Smooth muscle cell (in vitro differentiated cells): Measurements from ENCODE around the gene PIK3AP1. TPM values are rescaled to one million over a fixed set of nuclear protein-coding genes. Genes with fewer than 3 reads are reported as not detected.

ENCODE experiments used
- DNase-seq: peaks from one replicate; lab custom pipeline; 2025; ENCODE audit not compliant: unreplicated experiment; lab: John Stamatoyannopoulos, UW
- H2AFZ ChIP-seq: fragments of 200-600 bp; sonication (generic); 2 replicates; pipeline ENCODE4 v1.6.0; 2016; ENCODE audit warnings: antibody characterized with exemption, low read depth, mild to moderate bottlenecking
- H3F3A ChIP-seq: fragments of 200-600 bp; sonication (generic); 2 replicates; pipeline ENCODE4 v1.6.0; 2017; ENCODE audit warnings: antibody characterized with exemption, low read depth
- H3K27ac ChIP-seq: fragments of 200-600 bp; sonication (generic); 2 replicates; pipeline ENCODE4 v1.5.1; 2016; ENCODE audit warnings: low read depth, mild to moderate bottlenecking
- H3K27me3 ChIP-seq: fragments of 200-600 bp; sonication (generic); 2 replicates; pipeline ENCODE4 v1.6.1; 2016; ENCODE audit warnings: low read depth, mild to moderate bottlenecking
- H3K36me3 ChIP-seq: fragments of 200-600 bp; sonication (generic); 2 replicates; pipeline ENCODE4 v1.5.1; 2016; ENCODE audit warnings: low read depth
- H3K4me1 ChIP-seq: fragments of 200-600 bp; sonication (generic); 2 replicates; pipeline ENCODE4 v1.5.1; 2016; ENCODE audit warnings: low read depth
- H3K4me2 ChIP-seq: fragments of 200-600 bp; sonication (generic); 2 replicates; pipeline ENCODE4 v1.6.0; 2016; ENCODE audit warnings: mild to moderate bottlenecking
- H3K4me3 ChIP-seq: fragments of 200-600 bp; sonication (generic); 2 replicates; pipeline ENCODE4 v1.5.1; 2016; ENCODE audit warnings: mild to moderate bottlenecking
- H3K79me2 ChIP-seq: fragments of 200-600 bp; sonication (generic); 2 replicates; pipeline ENCODE4 v1.6.0; 2016; ENCODE audit warnings: low read depth, mild to moderate bottlenecking
- H3K9ac ChIP-seq: fragments of 200-600 bp; sonication (generic); 2 replicates; pipeline ENCODE4 v1.6.0; 2016; ENCODE audit warnings: low read depth
- H3K9me3 ChIP-seq: fragments of 200-600 bp; sonication (generic); replicated peaks from 2 replicates; pipeline ENCODE4 v1.5.1; 2016; ENCODE audit warnings: low read depth
- H4K20me1 ChIP-seq: fragments of 200-600 bp; sonication (generic); 2 replicates; pipeline ENCODE4 v1.6.0; 2016; ENCODE audit warnings: low read depth
- WGBS: methylation state at CpG from one replicate; pipeline ENCODE4 v1.1.7; 2016; ENCODE audit warnings: low lambda C conversion rate; 5-methylcytosine and 5-hydroxymethylcytosine counted together
- polyA plus RNA-seq: library from polyadenylated mRNA; unstranded; fragments of >200 nt; fragmentation: Nextera tagmentation; extraction: Ambion mirVana; gene quantifications from 2 replicates; pipeline ENCODE4 v1.2.1, GENCODE V29; 2016
- total RNA-seq: library from RNA; depleted of rRNA; stranded (reverse); fragments of >200 nt; gene quantifications from 2 replicates; pipeline ENCODE4 v1.2.3, GENCODE V29; 2014
- TF ChIP-seq, protein P1 (sequence below): fragments of 200-600 bp; sonication (generic); IDR thresholded peaks from 2 replicates; pipeline ENCODE4 v1.5.1; 2017; ENCODE audit warnings: borderline replicate concordance, mild to moderate bottlenecking, antibody characterized with exemption; ENCODE audit not compliant: insufficient read depth, poor library complexity, severe bottlenecking

Gene PIK3AP1
- total and polyA plus RNA-seq, 2 experiments from 2014 or later: 1.2 TPM; not detected in 1

DNA sequence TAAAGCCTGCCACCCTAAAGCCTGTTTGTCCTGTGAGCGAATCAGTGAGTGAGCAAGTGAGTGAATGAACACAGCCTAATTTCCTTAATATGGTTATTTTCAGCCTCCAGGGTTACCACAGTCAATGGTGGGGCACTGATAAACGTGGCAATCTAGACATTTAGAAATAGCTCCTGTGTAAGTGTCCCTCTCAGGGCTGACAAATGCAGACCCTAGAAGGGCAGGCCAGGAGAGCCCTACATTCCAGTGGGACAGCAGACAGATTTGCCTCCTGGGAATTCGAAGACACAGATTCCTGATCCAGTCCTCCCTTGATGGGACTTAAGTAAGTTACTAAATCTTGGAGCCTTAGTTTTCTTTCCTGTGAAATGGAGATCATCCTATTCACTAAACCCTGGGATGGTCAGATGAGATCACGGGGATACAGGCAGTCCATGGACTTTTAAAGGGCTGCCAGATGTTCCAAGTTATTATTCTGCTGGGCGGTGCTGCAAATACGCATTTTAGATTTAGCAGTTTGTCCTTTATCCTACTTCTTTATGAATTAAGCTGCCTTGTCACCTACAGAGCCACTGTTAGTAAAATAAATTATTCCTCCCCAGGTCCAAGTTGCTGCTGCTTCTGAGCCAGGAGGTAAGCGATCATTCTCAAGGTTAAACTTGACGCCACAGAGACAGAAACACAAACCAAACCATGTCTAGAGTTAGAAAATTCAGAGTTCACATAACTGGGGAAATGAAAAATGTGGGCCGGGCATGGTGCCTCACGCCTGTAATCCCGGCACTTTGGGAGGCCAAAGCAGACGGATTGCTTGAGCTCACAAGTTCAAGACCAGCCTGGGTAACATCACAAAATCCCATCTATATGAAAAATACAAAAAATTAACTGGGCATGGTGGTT, 78.7 kb downstream of the PIK3AP1 start:
- Histone ChIP-seq H3K27ac (no peak overlapping the region), H3K4me3 (no peak overlapping the region), H3K36me3 (no peaks in the 10 kb centered on the region), H3K79me2 (no peaks in the 10 kb centered on the region), H3K27me3 (no peaks in the 10 kb centered on the region), H3K4me2 (no peak overlapping the region), H4K20me1 (no peaks in the 10 kb centered on the region), H3K4me1 (no peaks in the 10 kb centered on the region), H3K9me3 (no peaks in the 10 kb centered on the region), H2AFZ (no peak overlapping the region), H3F3A (no peaks in the 10 kb centered on the region), H3K9ac (no peak overlapping the region)
- TF ChIP-seq, protein P1, sequence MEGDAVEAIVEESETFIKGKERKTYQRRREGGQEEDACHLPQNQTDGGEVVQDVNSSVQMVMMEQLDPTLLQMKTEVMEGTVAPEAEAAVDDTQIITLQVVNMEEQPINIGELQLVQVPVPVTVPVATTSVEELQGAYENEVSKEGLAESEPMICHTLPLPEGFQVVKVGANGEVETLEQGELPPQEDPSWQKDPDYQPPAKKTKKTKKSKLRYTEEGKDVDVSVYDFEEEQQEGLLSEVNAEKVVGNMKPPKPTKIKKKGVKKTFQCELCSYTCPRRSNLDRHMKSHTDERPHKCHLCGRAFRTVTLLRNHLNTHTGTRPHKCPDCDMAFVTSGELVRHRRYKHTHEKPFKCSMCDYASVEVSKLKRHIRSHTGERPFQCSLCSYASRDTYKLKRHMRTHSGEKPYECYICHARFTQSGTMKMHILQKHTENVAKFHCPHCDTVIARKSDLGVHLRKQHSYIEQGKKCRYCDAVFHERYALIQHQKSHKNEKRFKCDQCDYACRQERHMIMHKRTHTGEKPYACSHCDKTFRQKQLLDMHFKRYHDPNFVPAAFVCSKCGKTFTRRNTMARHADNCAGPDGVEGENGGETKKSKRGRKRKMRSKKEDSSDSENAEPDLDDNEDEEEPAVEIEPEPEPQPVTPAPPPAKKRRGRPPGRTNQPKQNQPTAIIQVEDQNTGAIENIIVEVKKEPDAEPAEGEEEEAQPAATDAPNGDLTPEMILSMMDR: no peak
- no peak for DNase-seq
- WGBS: 86% methylated on average over 12 of the region's 12 CpGs

DNA sequence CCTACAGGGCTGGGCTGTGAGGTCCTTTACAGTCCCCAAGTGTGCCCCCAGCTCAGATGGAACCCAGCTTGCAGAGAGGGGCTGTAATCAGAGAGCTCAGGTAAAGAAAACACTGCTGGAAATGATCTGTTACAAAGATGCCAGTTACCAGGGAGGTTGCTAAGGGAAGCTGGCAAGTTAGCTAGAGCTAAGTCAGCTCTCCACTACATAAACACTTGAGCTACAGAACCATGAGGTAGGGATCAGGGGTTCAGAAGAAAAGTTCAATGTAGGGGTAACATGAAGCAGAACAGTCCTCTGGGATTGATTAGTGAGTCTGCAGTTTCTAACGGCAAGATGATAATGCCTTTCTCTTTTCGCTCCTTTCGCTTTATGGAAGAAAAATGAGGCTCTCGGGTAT, 80.4 kb downstream of the PIK3AP1 start:
- TF ChIP-seq, protein P1: no peak
- 91% methylated on average over 4 of the region's 4 CpGs for WGBS
- Histone ChIP-seq H3K9me3 (no peaks in the 10 kb centered on the region), H3K4me2 (no peak overlapping the region), H3K4me3 (no peak overlapping the region), H3K27me3 (no peaks in the 10 kb centered on the region), H2AFZ (no peak overlapping the region), H3K27ac (no peak overlapping the region), H3K79me2 (no peaks in the 10 kb centered on the region), H4K20me1 (no peaks in the 10 kb centered on the region), H3F3A (peaks cover 4% of the 10 kb centered on the region), H3K4me1 (no peaks in the 10 kb centered on the region), H3K36me3 (no peaks in the 10 kb centered on the region), H3K9ac (no peak overlapping the region)
- no peak for DNase-seq

DNA sequence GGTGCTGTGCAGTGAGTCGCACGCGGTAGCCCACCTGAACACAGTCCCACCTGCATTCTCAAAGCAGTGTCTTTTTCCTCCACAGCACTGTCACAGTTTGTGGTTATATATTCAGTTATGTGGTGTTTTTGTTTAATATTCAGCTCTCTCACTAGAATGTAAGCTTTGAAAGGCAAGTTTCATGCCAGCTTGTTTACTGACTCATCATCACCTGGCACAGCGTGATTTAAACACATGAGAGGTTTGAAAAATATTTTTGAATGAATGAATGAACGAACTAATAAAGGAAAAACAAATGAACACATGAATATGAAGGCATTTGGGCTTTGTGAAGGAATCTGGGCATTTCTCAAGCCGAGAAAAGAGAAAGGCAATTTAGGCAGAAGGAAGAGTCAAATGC, 81.6 kb downstream of the PIK3AP1 start:
- no peaks in the 10 kb centered on the region for H4K20me1 ChIP-seq
- no peaks in the 10 kb centered on the region for H3K4me1 ChIP-seq
- no peak overlapping the region for H3K27ac ChIP-seq
- H3K27me3 ChIP-seq: no peaks in the 10 kb centered on the region
- H3K9ac ChIP-seq: no peak overlapping the region
- H3F3A ChIP-seq: peaks cover 4% of the 10 kb centered on the region
- no peaks in the 10 kb centered on the region for H3K36me3 ChIP-seq
- H3K4me2 ChIP-seq: no peak overlapping the region
- no peak for DNase-seq
- 87% methylated on average over 6 of the region's 6 CpGs for WGBS
- no peaks in the 10 kb centered on the region for H3K9me3 ChIP-seq
- no peaks in the 10 kb centered on the region for H3K79me2 ChIP-seq
- no peak overlapping the region for H2AFZ ChIP-seq
- TF ChIP-seq, protein P1: no peak
- H3K4me3 ChIP-seq: no peak overlapping the region
